Measurements from ENCODE around the gene PATJ.

Gene PATJ

DNA sequence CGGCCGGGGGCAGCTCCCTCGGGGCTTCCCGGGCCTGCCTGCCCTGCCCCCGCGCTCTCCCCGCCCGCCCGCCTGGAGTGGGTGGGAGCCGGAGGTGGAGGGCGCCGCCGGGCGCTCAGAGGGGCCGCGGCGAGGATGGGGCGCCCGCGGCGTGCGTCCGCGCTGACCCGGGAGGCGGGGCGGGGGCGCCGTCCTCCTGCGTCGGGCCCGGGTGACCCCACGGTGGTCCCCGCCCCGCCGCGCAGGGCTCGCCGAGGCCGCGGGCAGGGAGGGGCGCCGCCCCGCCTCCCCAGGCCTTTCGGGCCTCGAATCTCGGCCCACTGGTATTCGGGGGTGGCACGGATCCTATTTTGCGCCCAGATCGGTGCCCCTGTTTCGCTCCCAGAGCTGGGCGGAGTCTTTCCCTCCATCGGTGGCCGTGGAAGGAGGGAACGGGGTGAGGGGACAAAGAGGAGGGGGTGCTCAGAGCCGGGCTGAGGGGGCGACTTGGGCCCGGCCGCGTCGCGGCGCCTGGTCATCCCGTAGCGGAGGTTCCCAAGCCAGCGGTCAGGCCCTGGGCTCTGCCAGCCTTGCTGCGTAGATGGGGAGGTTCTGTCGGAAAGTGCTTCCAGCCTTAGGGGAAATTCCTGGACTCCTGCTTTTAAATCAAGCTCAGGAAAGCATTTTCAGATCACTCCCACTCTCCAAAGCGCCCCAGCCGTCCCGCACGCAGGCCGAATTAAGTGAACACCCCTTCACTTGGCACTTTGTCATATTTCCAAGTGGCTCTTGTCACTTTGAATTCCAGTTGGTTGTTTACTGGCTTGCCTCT, 545 bp downstream of the PATJ start (continued):
- TF ChIP-seq, protein P1, sequence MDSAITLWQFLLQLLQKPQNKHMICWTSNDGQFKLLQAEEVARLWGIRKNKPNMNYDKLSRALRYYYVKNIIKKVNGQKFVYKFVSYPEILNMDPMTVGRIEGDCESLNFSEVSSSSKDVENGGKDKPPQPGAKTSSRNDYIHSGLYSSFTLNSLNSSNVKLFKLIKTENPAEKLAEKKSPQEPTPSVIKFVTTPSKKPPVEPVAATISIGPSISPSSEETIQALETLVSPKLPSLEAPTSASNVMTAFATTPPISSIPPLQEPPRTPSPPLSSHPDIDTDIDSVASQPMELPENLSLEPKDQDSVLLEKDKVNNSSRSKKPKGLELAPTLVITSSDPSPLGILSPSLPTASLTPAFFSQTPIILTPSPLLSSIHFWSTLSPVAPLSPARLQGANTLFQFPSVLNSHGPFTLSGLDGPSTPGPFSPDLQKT (IDR thresholded peaks at IDR 0.05; ENCODE audit: borderline replicate concordance, low read depth, low read length), result no peak
- TF ChIP-seq ZNF529 (tag by site-specific recombination; IDR thresholded peaks at IDR 0.05; ENCODE audit: insufficient replicate concordance) (no peak), REPIN1 (tag by site-specific recombination; IDR thresholded peaks at IDR 0.05; ENCODE audit: low read depth) (no peak), ZNF24 (tag by site-specific recombination; IDR thresholded peaks at IDR 0.05) (no peak), ZNF510 (tag by site-specific recombination; IDR thresholded peaks at IDR 0.05; ENCODE audit: insufficient replicate concordance) (no peak), OSR2 (tag by site-specific recombination; IDR thresholded peaks at IDR 0.05) (no peak), ZNF140 (tag by site-specific recombination; IDR thresholded peaks at IDR 0.05) (no peak), GLIS2 (tag by site-specific recombination; IDR thresholded peaks at IDR 0.05) (no peak), ZNF324 (tag by site-specific recombination; IDR thresholded peaks at IDR 0.05) (no peak), KLF9 (tag by site-specific recombination; IDR thresholded peaks at IDR 0.05; ENCODE audit: low read depth) (no peak), OVOL3 (tag by site-specific recombination; IDR thresholded peaks at IDR 0.05) (no peak), ZNF843 (tag by site-specific recombination; IDR thresholded peaks at IDR 0.05) (no peak), ZNF423 (tag by site-specific recombination; IDR thresholded peaks at IDR 0.05) (0 out of 2 replicates have a peak, but pooled peaks have one; percentile 34), HOXC10 (CRISPR knock-in tag; IDR thresholded peaks at IDR 0.05) (no peak), SP2 (tag by site-specific recombination; IDR thresholded peaks at IDR 0.05) (peak; percentile 4), ZNF214 (tag by site-specific recombination; IDR thresholded peaks at IDR 0.05; ENCODE audit: borderline replicate concordance) (no peak), ZNF174 (tag by site-specific recombination; IDR thresholded peaks at IDR 0.05) (no peak), ZBTB7A (tag by site-specific recombination; IDR thresholded peaks at IDR 0.05; ENCODE audit: low read depth) (0 out of 2 replicates have a peak, but pooled peaks have one; percentile 41), ZNF621 (tag by site-specific recombination; IDR thresholded peaks at IDR 0.05) (no peak), SETDB1 (IDR thresholded peaks at IDR 0.05; ENCODE audit: insufficient read length, low read length) (no peak), ZNF391 (tag by site-specific recombination; IDR thresholded peaks at IDR 0.05; ENCODE audit: borderline replicate concordance, low read depth) (no peak), ZNF341 (tag by site-specific recombination; IDR thresholded peaks at IDR 0.05; ENCODE audit: low read depth) (no peak; the same call in 1 of the 2 replicates)
- TF ChIP-seq, protein P2, sequence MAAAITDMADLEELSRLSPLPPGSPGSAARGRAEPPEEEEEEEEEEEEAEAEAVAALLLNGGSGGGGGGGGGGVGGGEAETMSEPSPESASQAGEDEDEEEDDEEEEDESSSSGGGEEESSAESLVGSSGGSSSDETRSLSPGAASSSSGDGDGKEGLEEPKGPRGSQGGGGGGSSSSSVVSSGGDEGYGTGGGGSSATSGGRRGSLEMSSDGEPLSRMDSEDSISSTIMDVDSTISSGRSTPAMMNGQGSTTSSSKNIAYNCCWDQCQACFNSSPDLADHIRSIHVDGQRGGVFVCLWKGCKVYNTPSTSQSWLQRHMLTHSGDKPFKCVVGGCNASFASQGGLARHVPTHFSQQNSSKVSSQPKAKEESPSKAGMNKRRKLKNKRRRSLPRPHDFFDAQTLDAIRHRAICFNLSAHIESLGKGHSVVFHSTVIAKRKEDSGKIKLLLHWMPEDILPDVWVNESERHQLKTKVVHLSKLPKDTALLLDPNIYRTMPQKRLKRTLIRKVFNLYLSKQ (tag by site-specific recombination; IDR thresholded peaks at IDR 0.05; ENCODE audit: borderline replicate concordance), result no peak
- TF ChIP-seq, protein P3, sequence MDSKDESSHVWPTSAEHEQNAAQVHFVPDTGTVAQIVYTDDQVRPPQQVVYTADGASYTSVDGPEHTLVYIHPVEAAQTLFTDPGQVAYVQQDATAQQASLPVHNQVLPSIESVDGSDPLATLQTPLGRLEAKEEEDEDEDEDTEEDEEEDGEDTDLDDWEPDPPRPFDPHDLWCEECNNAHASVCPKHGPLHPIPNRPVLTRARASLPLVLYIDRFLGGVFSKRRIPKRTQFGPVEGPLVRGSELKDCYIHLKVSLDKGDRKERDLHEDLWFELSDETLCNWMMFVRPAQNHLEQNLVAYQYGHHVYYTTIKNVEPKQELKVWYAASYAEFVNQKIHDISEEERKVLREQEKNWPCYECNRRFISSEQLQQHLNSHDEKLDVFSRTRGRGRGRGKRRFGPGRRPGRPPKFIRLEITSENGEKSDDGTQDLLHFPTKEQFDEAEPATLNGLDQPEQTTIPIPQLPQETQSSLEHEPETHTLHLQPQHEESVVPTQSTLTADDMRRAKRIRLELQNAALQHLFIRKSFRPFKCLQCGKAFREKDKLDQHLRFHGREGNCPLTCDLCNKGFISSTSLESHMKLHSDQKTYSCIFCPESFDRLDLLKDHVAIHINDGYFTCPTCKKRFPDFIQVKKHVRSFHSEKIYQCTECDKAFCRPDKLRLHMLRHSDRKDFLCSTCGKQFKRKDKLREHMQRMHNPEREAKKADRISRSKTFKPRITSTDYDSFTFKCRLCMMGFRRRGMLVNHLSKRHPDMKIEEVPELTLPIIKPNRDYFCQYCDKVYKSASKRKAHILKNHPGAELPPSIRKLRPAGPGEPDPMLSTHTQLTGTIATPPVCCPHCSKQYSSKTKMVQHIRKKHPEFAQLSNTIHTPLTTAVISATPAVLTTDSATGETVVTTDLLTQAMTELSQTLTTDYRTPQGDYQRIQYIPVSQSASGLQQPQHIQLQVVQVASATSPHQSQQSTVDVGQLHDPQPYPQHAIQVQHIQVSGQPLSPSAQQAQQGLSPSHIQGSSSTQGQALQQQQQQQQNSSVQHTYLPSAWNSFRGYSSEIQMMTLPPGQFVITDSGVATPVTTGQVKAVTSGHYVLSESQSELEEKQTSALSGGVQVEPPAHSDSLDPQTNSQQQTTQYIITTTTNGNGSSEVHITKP (tag by site-specific recombination; IDR thresholded peaks at IDR 0.05), result peak; percentile 92
- TF ChIP-seq, protein P4, sequence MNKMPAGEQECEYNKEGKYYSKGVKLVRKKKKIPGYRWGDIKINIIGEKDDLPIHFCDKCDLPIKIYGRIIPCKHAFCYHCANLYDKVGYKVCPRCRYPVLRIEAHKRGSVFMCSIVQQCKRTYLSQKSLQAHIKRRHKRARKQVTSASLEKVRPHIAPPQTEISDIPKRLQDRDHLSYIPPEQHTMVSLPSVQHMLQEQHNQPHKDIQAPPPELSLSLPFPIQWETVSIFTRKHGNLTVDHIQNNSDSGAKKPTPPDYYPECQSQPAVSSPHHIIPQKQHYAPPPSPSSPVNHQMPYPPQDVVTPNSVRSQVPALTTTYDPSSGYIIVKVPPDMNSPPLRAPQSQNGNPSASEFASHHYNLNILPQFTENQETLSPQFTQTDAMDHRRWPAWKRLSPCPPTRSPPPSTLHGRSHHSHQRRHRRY (tag by site-specific recombination; IDR thresholded peaks at IDR 0.05), result no peak
- TF ChIP-seq, protein P5, sequence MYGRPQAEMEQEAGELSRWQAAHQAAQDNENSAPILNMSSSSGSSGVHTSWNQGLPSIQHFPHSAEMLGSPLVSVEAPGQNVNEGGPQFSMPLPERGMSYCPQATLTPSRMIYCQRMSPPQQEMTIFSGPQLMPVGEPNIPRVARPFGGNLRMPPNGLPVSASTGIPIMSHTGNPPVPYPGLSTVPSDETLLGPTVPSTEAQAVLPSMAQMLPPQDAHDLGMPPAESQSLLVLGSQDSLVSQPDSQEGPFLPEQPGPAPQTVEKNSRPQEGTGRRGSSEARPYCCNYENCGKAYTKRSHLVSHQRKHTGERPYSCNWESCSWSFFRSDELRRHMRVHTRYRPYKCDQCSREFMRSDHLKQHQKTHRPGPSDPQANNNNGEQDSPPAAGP (tag by site-specific recombination; IDR thresholded peaks at IDR 0.05), result no peak
- TF ChIP-seq, protein P6, sequence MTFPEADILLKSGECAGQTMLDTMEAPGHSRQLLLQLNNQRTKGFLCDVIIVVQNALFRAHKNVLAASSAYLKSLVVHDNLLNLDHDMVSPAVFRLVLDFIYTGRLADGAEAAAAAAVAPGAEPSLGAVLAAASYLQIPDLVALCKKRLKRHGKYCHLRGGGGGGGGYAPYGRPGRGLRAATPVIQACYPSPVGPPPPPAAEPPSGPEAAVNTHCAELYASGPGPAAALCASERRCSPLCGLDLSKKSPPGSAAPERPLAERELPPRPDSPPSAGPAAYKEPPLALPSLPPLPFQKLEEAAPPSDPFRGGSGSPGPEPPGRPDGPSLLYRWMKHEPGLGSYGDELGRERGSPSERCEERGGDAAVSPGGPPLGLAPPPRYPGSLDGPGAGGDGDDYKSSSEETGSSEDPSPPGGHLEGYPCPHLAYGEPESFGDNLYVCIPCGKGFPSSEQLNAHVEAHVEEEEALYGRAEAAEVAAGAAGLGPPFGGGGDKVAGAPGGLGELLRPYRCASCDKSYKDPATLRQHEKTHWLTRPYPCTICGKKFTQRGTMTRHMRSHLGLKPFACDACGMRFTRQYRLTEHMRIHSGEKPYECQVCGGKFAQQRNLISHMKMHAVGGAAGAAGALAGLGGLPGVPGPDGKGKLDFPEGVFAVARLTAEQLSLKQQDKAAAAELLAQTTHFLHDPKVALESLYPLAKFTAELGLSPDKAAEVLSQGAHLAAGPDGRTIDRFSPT (tag by site-specific recombination; IDR thresholded peaks at IDR 0.05), result peak; percentile 79
- TF ChIP-seq, protein P7, sequence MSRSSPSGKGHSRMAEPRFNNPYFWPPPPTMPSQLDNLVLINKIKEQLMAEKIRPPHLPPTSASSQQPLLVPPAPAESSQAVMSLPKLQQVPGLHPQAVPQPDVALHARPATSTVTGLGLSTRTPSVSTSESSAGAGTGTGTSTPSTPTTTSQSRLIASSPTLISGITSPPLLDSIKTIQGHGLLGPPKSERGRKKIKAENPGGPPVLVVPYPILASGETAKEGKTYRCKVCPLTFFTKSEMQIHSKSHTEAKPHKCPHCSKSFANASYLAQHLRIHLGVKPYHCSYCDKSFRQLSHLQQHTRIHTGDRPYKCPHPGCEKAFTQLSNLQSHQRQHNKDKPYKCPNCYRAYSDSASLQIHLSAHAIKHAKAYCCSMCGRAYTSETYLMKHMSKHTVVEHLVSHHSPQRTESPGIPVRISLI (tag by site-specific recombination; IDR thresholded peaks at IDR 0.05), result no peak
